ENCODE results near the gene HMGCS1. TPM values are rescaled to one million over a fixed set of nuclear protein-coding genes. Genes with fewer than 3 reads are reported as not detected.

Gene HMGCS1
- total and polyA plus RNA-seq, 2 of the 8 experiments (the other 6 are each of a cell fraction or from before 2014, with no cell fraction given): 63.6 to 236 TPM

DNA sequence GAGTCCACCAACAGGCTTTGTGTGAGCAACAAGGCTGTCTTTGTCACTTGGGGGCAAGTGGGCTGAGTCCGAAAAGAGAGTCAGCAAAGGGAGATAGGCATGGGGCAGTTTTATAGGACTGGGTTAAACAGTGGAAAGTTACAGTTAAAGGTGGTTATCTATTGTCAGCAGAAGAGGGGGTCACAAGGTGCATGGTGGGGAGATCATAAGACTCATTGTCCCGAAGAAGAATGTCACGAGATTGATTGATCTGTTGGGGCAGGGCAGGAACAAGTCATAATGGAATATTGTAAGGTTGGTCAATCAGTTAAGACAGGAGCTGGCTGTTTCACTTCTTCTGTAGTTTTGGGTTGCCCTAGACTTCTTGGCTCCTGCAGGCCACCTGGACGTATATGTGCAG lies 7.6 kb upstream of the HMGCS1 start (continued):
- TF ChIP-seq CHD7 (IDR thresholded peaks at IDR 0.05; ENCODE audit: insufficient replicate concordance, low read length) (no peak), TCF12 (IDR thresholded peaks at IDR 0.05; ENCODE audit: low read depth, low read length) (no peak), USF2 (IDR thresholded peaks at IDR 0.05; ENCODE audit: low read length) (no peak), EP300 (IDR thresholded peaks at IDR 0.05; ENCODE audit: borderline replicate concordance in 1 of 2, low read depth in 2 of 2, low read length in 2 of 2) (no peak), RAD21 (IDR thresholded peaks at IDR 0.05 in 1 of 2, conservative IDR thresholded peaks at IDR 0.05 in 1 of 2; ENCODE audit: low read depth in 2 of 2, low read length in 2 of 2) (no peak), SIN3A (conservative IDR thresholded peaks at IDR 0.05 in 1 of 2, IDR thresholded peaks at IDR 0.05 in 1 of 2; ENCODE audit: low read depth in 1 of 2, low read length in 2 of 2) (no peak)

Data from H1 (cell line).